Mesenchymal stem cell (in vitro differentiated cells and primary cell): ENCODE measurements around the gene WDR55.
"Not testable (repeated sequence)": the region's sequence is repeated elsewhere in the genome, so short reads cannot be mapped to it uniquely, and the experiment has no call there.

Experiments
- DNase-seq: peaks from one replicate; pipeline ENCODE4 v3.0.0-alpha.2; 2013
- H2AFZ ChIP-seq: one replicate; pipeline ENCODE4 v1.6.1; 2013; ENCODE audit warnings: low read depth, mild to moderate bottlenecking, control low read depth, inconsistent platforms, low read length, moderate library complexity
- H2AK5ac ChIP-seq: 2 replicates; pipeline ENCODE4 v1.6.1; 2013; ENCODE audit warnings: low read length, moderate library complexity, mild to moderate bottlenecking, inconsistent platforms; ENCODE audit not compliant: severe bottlenecking
- H2BK120ac ChIP-seq: one replicate; pipeline ENCODE4 v1.6.1; 2013; ENCODE audit warnings: low read depth, mild to moderate bottlenecking, inconsistent platforms, low read length, moderate library complexity
- H2BK12ac ChIP-seq, 2 experiments: one replicate each; pipeline ENCODE4 v1.6.1; 2013; ENCODE audit warnings: inconsistent platforms in 2 of 2, low read length in 2 of 2, mild to moderate bottlenecking in 2 of 2, moderate library complexity in 2 of 2, control low read depth in 1 of 2
- H2BK15ac ChIP-seq: one replicate; pipeline ENCODE4 v1.6.1; 2013; ENCODE audit warnings: mild to moderate bottlenecking, low read depth, inconsistent platforms; ENCODE audit not compliant: poor library complexity, severe bottlenecking
- H2BK5ac ChIP-seq: 2 replicates; pipeline ENCODE4 v1.6.1; 2013; ENCODE audit warnings: low read depth, mild to moderate bottlenecking, low read length, control low read depth, inconsistent platforms; ENCODE audit not compliant: poor library complexity, severe bottlenecking
- H3K14ac ChIP-seq, 2 experiments: one replicate each; pipeline ENCODE4 v1.6.1; 2013; ENCODE audit warnings: inconsistent platforms in 2 of 2, low read length in 2 of 2, control low read depth in 1 of 2, mild to moderate bottlenecking in 1 of 2, moderate library complexity in 1 of 2
- H3K18ac ChIP-seq, 2 experiments: one replicate each; pipeline ENCODE4 v1.6.1; 2013; ENCODE audit warnings: inconsistent platforms in 2 of 2, low read length in 2 of 2, control low read depth in 1 of 2, low read depth in 1 of 2, mild to moderate bottlenecking in 1 of 2
- H3K23ac ChIP-seq, 2 experiments: one replicate each; pipeline ENCODE4 v1.6.1; 2013; ENCODE audit warnings: inconsistent platforms in 2 of 2, low read length in 2 of 2, mild to moderate bottlenecking in 2 of 2, moderate library complexity in 2 of 2, control low read depth in 1 of 2
- H3K27ac ChIP-seq: 2 replicates; pipeline ENCODE4 v1.5.1; 2013; ENCODE audit warnings: mild to moderate bottlenecking, moderate library complexity, low read length, control low read depth, inconsistent platforms; ENCODE audit not compliant: poor library complexity, severe bottlenecking
- H3K27me3 ChIP-seq, 2 experiments: 2 replicates each; pipeline versions ENCODE4 v1.6.1 to v1.7.0; 2013; ENCODE audit warnings: low read length in 2 of 2, mild to moderate bottlenecking in 2 of 2, moderate library complexity in 2 of 2, control low read depth in 1 of 2, inconsistent platforms in 1 of 2; ENCODE audit not compliant: control insufficient read depth in 1 of 2, insufficient read depth in 1 of 2
- H3K36me3 ChIP-seq, 2 experiments: 2 replicates each; pipeline versions ENCODE4 v1.6.1 to v1.7.0; 2013; ENCODE audit warnings: low read length in 2 of 2, control low read depth in 1 of 2, inconsistent platforms in 1 of 2, low read depth in 1 of 2, mild to moderate bottlenecking in 1 of 2; ENCODE audit not compliant: insufficient read depth in 2 of 2, control insufficient read depth in 1 of 2
- H3K4ac ChIP-seq, 2 experiments: one replicate each; pipeline ENCODE4 v1.6.1; 2013; ENCODE audit warnings: inconsistent platforms in 2 of 2, low read length in 2 of 2, mild to moderate bottlenecking in 2 of 2, moderate library complexity in 2 of 2, control low read depth in 1 of 2, low read depth in 1 of 2
- H3K4me1 ChIP-seq: 2 replicates; pipeline ENCODE4 v1.6.1; 2013; ENCODE audit warnings: low read depth, low read length, control low read depth; ENCODE audit not compliant: control insufficient read depth, insufficient read depth
- H3K4me2 ChIP-seq: 2 replicates; pipeline ENCODE4 v1.6.1; 2013; ENCODE audit warnings: low read length, mild to moderate bottlenecking, inconsistent platforms; ENCODE audit not compliant: poor library complexity, severe bottlenecking
- H3K4me3 ChIP-seq, 2 experiments: 2 replicates each; pipeline versions ENCODE4 v1.5.1 to v1.7.0; 2013; ENCODE audit warnings: low read length in 2 of 2, mild to moderate bottlenecking in 2 of 2, control low read depth in 1 of 2, low read depth in 1 of 2; ENCODE audit not compliant: insufficient read depth in 1 of 2
- H3K79me1 ChIP-seq: replicated peaks from 2 replicates; pipeline ENCODE4 v1.6.1; 2013; ENCODE audit warnings: mild to moderate bottlenecking, control low read depth, low read length, inconsistent platforms; ENCODE audit not compliant: poor library complexity, severe bottlenecking
- H3K9ac ChIP-seq: 2 replicates; pipeline ENCODE4 v1.7.0; 2013; ENCODE audit warnings: mild to moderate bottlenecking, low read length, moderate library complexity
- H3K9me3 ChIP-seq: 2 replicates; pipeline ENCODE4 v1.7.0; 2013; ENCODE audit warnings: mild to moderate bottlenecking, low read length; ENCODE audit not compliant: control insufficient read depth
- H4K8ac ChIP-seq: one replicate; pipeline ENCODE4 v1.6.1; 2013; ENCODE audit warnings: inconsistent platforms, mild to moderate bottlenecking, low read length, moderate library complexity
- H4K91ac ChIP-seq: one replicate; pipeline ENCODE4 v1.6.1; 2013; ENCODE audit warnings: mild to moderate bottlenecking, low read length, inconsistent platforms
- WGBS: methylation state at CpG from one replicate; pipeline ENCODE4 v1.1.7; 2013; ENCODE audit warnings: mixed read lengths; 5-methylcytosine and 5-hydroxymethylcytosine counted together

The WDR55 gene

GRCh38 chr5:140700177-140701144 is 35.8 kb downstream of the WDR55 start, which contains the start of gene ZMAT2:
Gene ZMAT2, plus strand, starts transcription at chr5:140700447. Its CDS starts 14 bp downstream, at chr5:140700461.
- 4% methylated on average over 42 of the region's 44 CpGs for WGBS
- Histone ChIP-seq H3K18ac (no peak within 1 kb of the TSS), H4K8ac (peak within 1 kb of the TSS; percentile 30), H2BK120ac (no peak within 1 kb of the TSS), H3K4me3 (peak within 1 kb of the TSS; percentile 72 to 98), H2BK12ac (peak within 1 kb of the TSS in 1 of 2 experiments; percentile 2), H3K9ac (peak within 1 kb of the TSS; percentile 98), H3K36me3 (peaks cover 31 to 91% of the 10 kb centered on the region in 2 experiments), H3K4me2 (peak within 1 kb of the TSS; percentile 81), H2AK5ac (no peak within 1 kb of the TSS), H2BK5ac (no peak within 1 kb of the TSS), H3K23ac (no peak within 1 kb of the TSS), H3K14ac (no peak within 1 kb of the TSS), H3K9me3 (no peaks in the 10 kb centered on the region), H2AFZ (no peak within 1 kb of the TSS), H3K4ac (peak within 1 kb of the TSS in 1 of 2 experiments; percentile 53), H2BK15ac (no peak within 1 kb of the TSS), H3K4me1 (peaks cover 2% of the 10 kb centered on the region), H3K27ac (peak within 1 kb of the TSS; percentile 36), H4K91ac (no peak within 1 kb of the TSS), H3K79me1 (peaks cover 30% of the 10 kb centered on the region), H3K27me3 (no peaks in the 10 kb centered on the region)
- peak; percentile 99 for DNase-seq

- Histone ChIP-seq H3K18ac (no peak overlapping the region), H4K91ac (no peak overlapping the region), H2BK12ac (no peak overlapping the region), H3K9ac (no peak overlapping the region), H3K14ac (no peak overlapping the region), H3K79me1 (peaks cover 10% of the 10 kb centered on the region), H3K4me1 (no peaks in the 10 kb centered on the region), H2BK5ac (no peak overlapping the region), H3K27ac (no peak overlapping the region), H3K23ac (no peak overlapping the region), H3K9me3 (no peaks in the 10 kb centered on the region), H2AK5ac (no peak overlapping the region), H3K4ac (no peak overlapping the region), H3K36me3 (peaks cover 20 to 50% of the 10 kb centered on the region in 2 experiments), H3K4me2 (no peak overlapping the region), H2BK120ac (no peak overlapping the region), H4K8ac (no peak overlapping the region), H2AFZ (no peak overlapping the region), H3K4me3 (no peak overlapping the region), H3K27me3 (no peaks in the 10 kb centered on the region), H2BK15ac (no peak overlapping the region)
- 100% methylated on average over 2 of the region's 4 CpGs for WGBS
- no peak for DNase-seq
Measured at GRCh38 chr5:140707812-140708211, 43.1 kb downstream of the WDR55 start.

GRCh38 chr5:140708787-140709186 is 44.1 kb downstream of the WDR55 start:
- 96% methylated on average over 9 of the region's 9 CpGs for WGBS
- DNase-seq, H3K27me3 ChIP-seq, H3K14ac ChIP-seq, H3K4ac ChIP-seq, H3K79me1 ChIP-seq, H2BK12ac ChIP-seq, H3K4me2 ChIP-seq, H4K91ac ChIP-seq, H2AFZ ChIP-seq, H2BK5ac ChIP-seq, H3K27ac ChIP-seq, H2AK5ac ChIP-seq, H3K18ac ChIP-seq, H3K23ac ChIP-seq, H3K4me1 ChIP-seq, H2BK120ac ChIP-seq, H3K9ac ChIP-seq, H3K9me3 ChIP-seq, H2BK15ac ChIP-seq, H3K4me3 ChIP-seq, H4K8ac ChIP-seq: not testable (repeated sequence)
- H3K36me3 ChIP-seq = peaks cover 17 to 41% of the 10 kb centered on the region in 2 experiments

GRCh38 chr5:140710899-140711552 is 46.3 kb downstream of the WDR55 start:
- Histone ChIP-seq H2BK5ac (peak overlapping the region; percentile 70), H3K4me1 (no peaks in the 10 kb centered on the region), H3K18ac (peak overlapping the region; percentile 19 to 77), H4K8ac (peak overlapping the region; percentile 12), H3K27me3 (no peaks in the 10 kb centered on the region), H3K9me3 (no peaks in the 10 kb centered on the region), H3K9ac (peak overlapping the region; percentile 88), H2BK12ac (peak overlapping the region in 1 of 2 experiments; percentile 64), H2BK120ac (no peak overlapping the region), H3K4me2 (peak overlapping the region; percentile 84), H3K23ac (no peak overlapping the region), H2AFZ (peak overlapping the region; percentile 97), H3K4me3 (peak overlapping the region; percentile 61 to 81), H3K27ac (peak overlapping the region; percentile 83), H3K14ac (peak overlapping the region in 1 of 2 experiments; percentile 5), H2AK5ac (no peak overlapping the region), H3K4ac (peak overlapping the region in 1 of 2 experiments; percentile 30), H2BK15ac (peak overlapping the region; percentile 29), H4K91ac (no peak overlapping the region), H3K79me1 (no peaks in the 10 kb centered on the region), H3K36me3 (peaks cover 7 to 18% of the 10 kb centered on the region in 2 experiments)
- DNase-seq = peak; percentile 99
- under 1% methylated on average over 26 of the region's 27 CpGs for WGBS
